ENCODE measurements around the gene PTGIS. TPM values are rescaled to one million over a fixed set of nuclear protein-coding genes. Genes with fewer than 3 reads are reported as not detected.

Gene PTGIS
- total RNA-seq, 1 donor: 89.8 TPM

GRCh38 chr20:49608752-49609670 is 41.1 kb upstream of the PTGIS start:
- TF ChIP-seq CTCF (IDR thresholded peaks at IDR 0.05; ENCODE audit: extremely low read depth, low read depth, low read length): peak; percentile 94

GRCh38 chr20:49607568-49607967 is 39.6 kb upstream of the PTGIS start:
- no peaks in the 10 kb centered on the region for H4K20me1 ChIP-seq (ENCODE audit: insufficient read depth, low read length)
- H3K79me2 ChIP-seq (ENCODE audit: insufficient read depth, low read length): no peaks in the 10 kb centered on the region
- H3K36me3 ChIP-seq (ENCODE audit: insufficient read depth, low read length): no peaks in the 10 kb centered on the region
- no peaks in the 10 kb centered on the region for H3K9me3 ChIP-seq (ENCODE audit: low read depth, low read length)
- no peak overlapping the region for H3K4me2 ChIP-seq (ENCODE audit: insufficient read depth, low read length)
- no peak for TF ChIP-seq CTCF (IDR thresholded peaks at IDR 0.05; ENCODE audit: extremely low read depth, low read depth, low read length)
- H3K27me3 ChIP-seq (ENCODE audit: insufficient read depth, low read length): peaks cover 6% of the 10 kb centered on the region
- no peak overlapping the region for H2AFZ ChIP-seq (ENCODE audit: low read length)
- DNase-seq (ENCODE audit: insufficient read length, low spot score, missing footprints): no peak
- H3K4me1 ChIP-seq (ENCODE audit: insufficient read depth, low read length): peaks cover 25% of the 10 kb centered on the region
- no peak overlapping the region for H3K27ac ChIP-seq (ENCODE audit: low read depth, low read length)
- no peak overlapping the region for H3K4me3 ChIP-seq (ENCODE audit: insufficient read depth, low read length)

More at GRCh38 chr20:49608752-49609670, 41.1 kb upstream of the PTGIS start:
- Histone ChIP-seq H3K36me3 (ENCODE audit: insufficient read depth, low read length) (no peaks in the 10 kb centered on the region), H3K4me3 (ENCODE audit: insufficient read depth, low read length) (no peak overlapping the region), H3K27ac (ENCODE audit: low read depth, low read length) (no peak overlapping the region), H3K79me2 (ENCODE audit: insufficient read depth, low read length) (no peaks in the 10 kb centered on the region), H3K4me1 (ENCODE audit: insufficient read depth, low read length) (peaks cover 25% of the 10 kb centered on the region), H2AFZ (ENCODE audit: low read length) (no peak overlapping the region), H4K20me1 (ENCODE audit: insufficient read depth, low read length) (no peaks in the 10 kb centered on the region), H3K4me2 (ENCODE audit: insufficient read depth, low read length) (no peak overlapping the region), H3K27me3 (ENCODE audit: insufficient read depth, low read length) (peaks cover 6% of the 10 kb centered on the region), H3K9me3 (ENCODE audit: low read depth, low read length) (no peaks in the 10 kb centered on the region)
- DNase-seq (ENCODE audit: insufficient read length, low spot score, missing footprints): no peak

- Histone ChIP-seq H3K79me2 (ENCODE audit: insufficient read depth, low read length) (no peaks in the 10 kb centered on the region), H3K4me2 (ENCODE audit: insufficient read depth, low read length) (no peak overlapping the region)
These were observed 35.3 kb upstream of the PTGIS start for GRCh38 chr20:49603209-49603627.

More at GRCh38 chr20:49603209-49603627, 35.3 kb upstream of the PTGIS start:
- H4K20me1 ChIP-seq (ENCODE audit: insufficient read depth, low read length): no peaks in the 10 kb centered on the region
- H3K27me3 ChIP-seq (ENCODE audit: insufficient read depth, low read length): peaks cover under 1% of the 10 kb centered on the region
- H3K36me3 ChIP-seq (ENCODE audit: insufficient read depth, low read length): no peaks in the 10 kb centered on the region
- no peak overlapping the region for H3K27ac ChIP-seq (ENCODE audit: low read depth, low read length)
- H3K9me3 ChIP-seq (ENCODE audit: low read depth, low read length): no peaks in the 10 kb centered on the region
- H3K4me1 ChIP-seq (ENCODE audit: insufficient read depth, low read length): peaks cover 18% of the 10 kb centered on the region
- H3K4me3 ChIP-seq (ENCODE audit: insufficient read depth, low read length): no peak overlapping the region
- H2AFZ ChIP-seq (ENCODE audit: low read length): no peak overlapping the region
- no peak for DNase-seq (ENCODE audit: insufficient read length, low spot score, missing footprints)
- TF ChIP-seq CTCF (IDR thresholded peaks at IDR 0.05; ENCODE audit: extremely low read depth, low read depth, low read length): peak; percentile 42
